ENCODE data around the gene ASIC4.

GRCh38 chr2:219560037-219560892 lies 46.0 kb downstream of the ASIC4 start:
- TF ChIP-seq EZH2 (IDR thresholded peaks at IDR 0.05; ENCODE audit: low read length, unreplicated experiment) (no peak), CTCF (conservative IDR thresholded peaks at IDR 0.05; ENCODE audit: low read depth, low read length) (peak; percentile 64)

All from PC-3 (cell line).